Activated T-helper 17 cell treated with anti-CD3 and anti-CD28 coated beads, Interleukin-2, amount 50 U/mL, for 72 hours (primary cell): Measurements from ENCODE around the gene HAND2. TPM values are rescaled to one million over a fixed set of nuclear protein-coding genes. Genes with fewer than 3 reads are reported as not detected.

Experiments used
- ATAC-seq: fragments of 150-1000 bp; cut with Tn5 transposase; replicated peaks from 2 replicates; pipeline ENCODE4 v1.10.0; 2021; ENCODE audit warnings: mild to moderate bottlenecking, moderate library complexity
- H3K27ac Mint-ChIP-seq: one replicate; pipeline ENCODE4 v1.8.0; 2022; ENCODE audit warnings: mixed read lengths
- H3K27me3 Mint-ChIP-seq: one replicate; pipeline ENCODE4 v1.8.0; 2022; ENCODE audit warnings: mixed read lengths
- H3K36me3 Mint-ChIP-seq: one replicate; pipeline ENCODE4 v1.8.0; 2022; ENCODE audit warnings: low read depth, mild to moderate bottlenecking, mixed read lengths
- H3K4me1 Mint-ChIP-seq: one replicate; pipeline ENCODE4 v1.8.0; 2022; ENCODE audit warnings: mixed read lengths
- H3K4me3 Mint-ChIP-seq: one replicate; pipeline ENCODE4 v1.8.0; 2022; ENCODE audit warnings: mild to moderate bottlenecking, mixed read lengths
- H3K9me3 Mint-ChIP-seq: one replicate; pipeline ENCODE4 v1.8.0; 2022; ENCODE audit warnings: mixed read lengths
- total RNA-seq, 2 donors: library from RNA; stranded (reverse); gene quantifications; one replicate each; pipeline ENCODE4 v1.2.3, GENCODE V29; 2022

The HAND2 gene
- total RNA-seq, 2 donors from 2014 or later = not detected

- ATAC-seq = no peak
- peaks cover 3% of the 10 kb centered on the region for H3K9me3 Mint-ChIP-seq
- H3K4me3 Mint-ChIP-seq = peak overlapping the region; percentile 55
- H3K36me3 Mint-ChIP-seq = peaks cover 18% of the 10 kb centered on the region
- no peak overlapping the region for H3K27ac Mint-ChIP-seq
- peaks cover 79% of the 10 kb centered on the region for H3K27me3 Mint-ChIP-seq
- H3K4me1 Mint-ChIP-seq = no peaks in the 10 kb centered on the region
These were observed 477 bp upstream of the HAND2 start for GRCh38 chr4:173530326-173531085.

DNA sequence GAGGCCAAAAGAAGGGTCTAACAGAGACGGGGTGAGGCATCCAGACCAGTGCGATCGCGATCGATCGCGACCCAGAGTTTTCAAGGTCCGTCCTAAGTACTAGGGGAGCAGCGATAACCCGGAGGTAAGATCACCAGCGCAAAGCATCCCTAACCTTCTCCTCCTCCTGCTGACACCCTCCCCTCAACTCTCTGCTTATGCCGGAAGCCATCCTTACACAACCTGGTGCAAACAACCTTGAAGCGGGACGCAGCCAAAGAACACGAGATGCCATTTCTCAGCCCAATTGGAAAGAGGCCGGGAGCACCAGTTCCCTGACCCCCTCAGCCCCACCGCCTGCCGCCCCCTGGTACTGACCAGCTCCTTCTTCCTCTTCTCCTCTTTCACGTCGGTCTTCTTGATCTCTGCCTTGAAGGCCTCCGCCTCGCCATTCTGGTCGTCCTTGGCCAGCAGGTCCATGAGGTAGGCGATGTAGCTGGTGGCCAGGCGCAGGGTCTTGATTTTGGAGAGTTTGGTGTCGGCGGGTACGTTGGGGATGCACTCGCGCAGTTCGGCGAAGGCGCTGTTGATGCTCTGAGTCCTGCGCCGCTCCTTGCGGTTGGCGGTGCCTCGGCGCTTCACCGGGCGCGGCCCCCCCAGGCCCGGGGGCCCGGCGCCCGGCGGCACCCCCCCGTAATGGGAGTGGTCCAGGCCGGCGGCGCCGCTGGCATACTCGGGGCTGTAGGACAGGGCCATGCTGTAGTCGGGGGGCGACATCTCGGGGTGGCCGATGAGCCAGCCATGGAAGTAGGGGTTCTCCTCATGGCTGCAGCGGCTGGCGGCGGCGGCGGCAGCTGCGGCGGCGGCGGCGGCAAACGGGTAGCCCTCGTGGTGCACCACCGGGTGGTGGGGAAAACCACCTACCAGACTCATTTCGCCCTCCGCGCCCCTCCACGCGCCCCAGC, 1.4 kb downstream of the HAND2 start:
- peaks cover 73% of the 10 kb centered on the region for H3K27me3 Mint-ChIP-seq
- peak overlapping the region; percentile 15 for H3K4me3 Mint-ChIP-seq
- H3K4me1 Mint-ChIP-seq = no peaks in the 10 kb centered on the region
- H3K9me3 Mint-ChIP-seq = no peaks in the 10 kb centered on the region
- H3K27ac Mint-ChIP-seq = no peak overlapping the region
- ATAC-seq = no peak
- H3K36me3 Mint-ChIP-seq = peaks cover 18% of the 10 kb centered on the region

DNA sequence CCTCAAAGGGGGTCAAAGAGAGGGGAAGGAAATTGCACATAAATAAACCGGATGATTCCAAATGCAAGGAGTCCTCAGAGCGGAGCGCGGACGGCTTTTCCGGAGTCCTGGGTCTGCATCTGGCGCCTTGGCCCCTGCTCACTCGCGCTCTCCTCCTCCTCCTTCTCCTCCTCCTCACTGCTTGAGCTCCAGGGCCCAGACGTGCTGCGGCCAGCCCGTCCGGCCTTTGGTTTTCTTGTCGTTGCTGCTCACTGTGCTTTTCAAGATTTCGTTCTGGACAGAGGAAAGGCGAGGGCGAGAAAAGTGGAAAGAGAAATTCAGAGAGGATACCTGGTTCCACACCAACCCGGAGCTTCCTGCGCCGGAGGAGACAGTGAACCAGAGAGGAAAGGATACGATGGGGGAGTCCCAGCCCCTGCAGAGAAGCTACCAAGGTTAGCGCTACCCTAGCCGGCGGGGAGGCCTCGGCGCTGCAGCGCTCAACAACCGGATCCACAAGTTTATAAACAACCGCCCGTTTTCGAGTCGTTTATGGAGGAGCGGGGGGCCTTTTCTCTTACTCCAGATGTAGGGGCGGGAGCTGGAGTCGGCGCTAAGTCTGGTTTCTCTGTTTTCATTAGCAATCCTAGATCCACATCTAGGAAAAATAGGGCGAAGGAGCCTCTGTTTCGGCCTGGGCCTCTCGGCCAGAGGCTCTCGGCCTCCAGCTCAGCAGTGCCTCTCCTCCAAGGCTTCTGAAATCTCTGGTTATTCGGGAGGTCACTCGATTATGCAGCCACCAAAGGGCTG, 2.7 kb downstream of the HAND2 start:
- Mint-ChIP-seq H3K4me3 (peak overlapping the region; percentile 15), H3K27me3 (peaks cover 66% of the 10 kb centered on the region), H3K36me3 (peaks cover 18% of the 10 kb centered on the region), H3K27ac (no peak overlapping the region), H3K4me1 (no peaks in the 10 kb centered on the region), H3K9me3 (no peaks in the 10 kb centered on the region)
- ATAC-seq = no peak

DNA sequence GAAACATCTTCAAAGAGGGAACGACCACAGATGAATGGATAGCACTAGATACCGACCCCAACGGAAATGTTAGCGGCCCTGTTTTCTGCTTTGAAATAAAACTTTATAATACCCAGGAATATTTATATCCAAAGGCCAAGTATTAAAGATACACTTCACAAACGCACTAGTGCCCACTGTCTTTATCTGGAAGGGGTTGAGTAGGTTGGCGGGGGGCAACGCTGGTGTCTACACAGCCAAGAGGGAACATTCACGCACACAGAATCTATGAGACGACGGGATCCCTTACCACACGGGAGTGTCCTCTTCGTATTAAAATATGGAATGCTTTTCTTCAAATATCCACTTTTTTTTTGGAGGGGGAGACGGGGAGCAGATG, 3.3 kb downstream of the HAND2 start:
- Mint-ChIP-seq H3K36me3 (peaks cover 18% of the 10 kb centered on the region), H3K27me3 (peaks cover 63% of the 10 kb centered on the region), H3K9me3 (no peaks in the 10 kb centered on the region), H3K27ac (no peak overlapping the region), H3K4me1 (no peaks in the 10 kb centered on the region), H3K4me3 (no peak overlapping the region)
- ATAC-seq = no peak

GRCh38 chr4:173526027-173526482, 4.0 kb downstream of the HAND2 start:
- Mint-ChIP-seq H3K4me1 (no peaks in the 10 kb centered on the region), H3K9me3 (no peaks in the 10 kb centered on the region), H3K27me3 (peaks cover 64% of the 10 kb centered on the region), H3K36me3 (peaks cover 18% of the 10 kb centered on the region), H3K4me3 (no peak overlapping the region), H3K27ac (no peak overlapping the region)
- no peak for ATAC-seq

- Mint-ChIP-seq H3K4me3 (no peak overlapping the region), H3K27ac (no peak overlapping the region), H3K27me3 (peaks cover 65% of the 10 kb centered on the region)
These were observed 4.7 kb downstream of the HAND2 start for GRCh38 chr4:173525118-173526011.

GRCh38 chr4:173524218-173525117, 5.6 kb downstream of the HAND2 start:
- no peak overlapping the region for H3K27ac Mint-ChIP-seq
- H3K9me3 Mint-ChIP-seq = no peaks in the 10 kb centered on the region
- peaks cover 17% of the 10 kb centered on the region for H3K36me3 Mint-ChIP-seq
- H3K4me1 Mint-ChIP-seq = no peaks in the 10 kb centered on the region
- no peak overlapping the region for H3K4me3 Mint-ChIP-seq
- peaks cover 66% of the 10 kb centered on the region for H3K27me3 Mint-ChIP-seq
- ATAC-seq = no peak

More at GRCh38 chr4:173525118-173526011, 4.7 kb downstream of the HAND2 start:
- H3K4me1 Mint-ChIP-seq = no peaks in the 10 kb centered on the region
- H3K9me3 Mint-ChIP-seq = no peaks in the 10 kb centered on the region
- peaks cover 20% of the 10 kb centered on the region for H3K36me3 Mint-ChIP-seq
- ATAC-seq = no peak

- Mint-ChIP-seq H3K36me3 (peaks cover 10% of the 10 kb centered on the region), H3K4me1 (no peaks in the 10 kb centered on the region), H3K4me3 (peak overlapping the region; percentile 19), H3K27ac (no peak overlapping the region), H3K9me3 (no peaks in the 10 kb centered on the region), H3K27me3 (peaks cover 65% of the 10 kb centered on the region)
- no peak for ATAC-seq
These were observed 7.1 kb downstream of the HAND2 start for GRCh38 chr4:173522951-173523395.

GRCh38 chr4:173522160-173522950, 7.7 kb downstream of the HAND2 start:
- Mint-ChIP-seq H3K27ac (no peak overlapping the region), H3K36me3 (peaks cover 8% of the 10 kb centered on the region), H3K9me3 (no peaks in the 10 kb centered on the region), H3K4me1 (no peaks in the 10 kb centered on the region), H3K4me3 (peak overlapping the region; percentile 19), H3K27me3 (peaks cover 64% of the 10 kb centered on the region)
- no peak for ATAC-seq

DNA sequence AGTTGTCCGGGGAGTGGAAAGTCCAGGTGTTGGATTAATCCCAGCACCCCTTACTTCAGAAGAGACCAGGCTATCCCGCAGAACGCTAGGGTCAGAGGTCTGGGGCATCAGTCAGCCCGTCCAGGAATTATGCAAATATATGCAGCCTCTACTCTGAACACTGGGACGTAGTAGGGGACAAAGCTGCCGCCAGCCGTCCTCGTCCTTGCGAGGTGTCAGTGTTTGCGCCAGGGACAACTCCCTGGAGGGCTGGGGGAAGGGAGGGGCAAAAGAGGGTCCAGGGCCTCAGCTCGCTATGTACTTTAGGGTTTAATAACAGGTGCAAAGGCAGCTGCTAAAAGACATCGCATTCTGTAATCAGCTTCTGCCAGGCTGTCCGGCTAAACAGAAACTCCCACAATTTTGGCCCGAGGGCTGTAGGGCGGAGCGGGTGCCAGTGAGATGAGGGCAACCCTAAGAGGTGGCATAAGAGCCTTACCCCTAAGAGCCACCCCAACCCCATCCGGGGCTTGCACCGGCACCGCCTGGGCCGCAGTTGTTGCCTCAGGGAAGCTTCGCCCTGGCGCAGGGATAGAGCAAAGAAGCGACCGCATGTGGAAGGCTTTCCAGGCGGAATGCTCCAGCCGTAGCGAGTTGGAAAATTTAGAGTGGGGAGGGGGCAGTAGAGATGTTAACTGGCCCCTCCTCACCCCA, 8.4 kb downstream of the HAND2 start:
- H3K36me3 Mint-ChIP-seq = peaks cover 8% of the 10 kb centered on the region
- ATAC-seq = no peak

GRCh38 chr4:173520921-173521466, 9.0 kb downstream of the HAND2 start:
- no peak for ATAC-seq
- Mint-ChIP-seq H3K36me3 (peaks cover 6% of the 10 kb centered on the region), H3K4me3 (no peak overlapping the region), H3K9me3 (no peaks in the 10 kb centered on the region), H3K27ac (no peak overlapping the region), H3K4me1 (no peaks in the 10 kb centered on the region), H3K27me3 (peaks cover 65% of the 10 kb centered on the region)

More for the DNA sequence above, 8.4 kb downstream of the HAND2 start:
- H3K4me1 Mint-ChIP-seq = no peaks in the 10 kb centered on the region
- no peaks in the 10 kb centered on the region for H3K9me3 Mint-ChIP-seq
- peak overlapping the region; percentile 19 for H3K4me3 Mint-ChIP-seq
- H3K27me3 Mint-ChIP-seq = peaks cover 63% of the 10 kb centered on the region
- H3K27ac Mint-ChIP-seq = no peak overlapping the region
